HCT116 (cell line): ENCODE measurements around the gene ATP6V1A.

Source experiments
- EZH2 ChIP-seq: fragments of 200-600 bp; sonication (generic); IDR thresholded peaks from 2 replicates; pipeline ENCODE4 v1.6.1; 2017; ENCODE audit warnings: antibody characterized with exemption, mixed run types
- POLR2A ChIP-seq: IDR thresholded peaks from 2 replicates; pipeline ENCODE4 v1.7.0; 2011; ENCODE audit warnings: borderline replicate concordance; ENCODE audit not compliant: insufficient read depth, insufficient read length; ENCODE audit errors: extremely low read depth
- ZFX ChIP-seq: fragments of 450-650 bp; IDR thresholded peaks from 2 replicates; pipeline ENCODE4 v1.6.1; 2017
- TF ChIP-seq, protein P1 (sequence below): IDR thresholded peaks from 2 replicates; pipeline ENCODE4 v1.6.1; 2012; ENCODE audit warnings: low read depth

DNA sequence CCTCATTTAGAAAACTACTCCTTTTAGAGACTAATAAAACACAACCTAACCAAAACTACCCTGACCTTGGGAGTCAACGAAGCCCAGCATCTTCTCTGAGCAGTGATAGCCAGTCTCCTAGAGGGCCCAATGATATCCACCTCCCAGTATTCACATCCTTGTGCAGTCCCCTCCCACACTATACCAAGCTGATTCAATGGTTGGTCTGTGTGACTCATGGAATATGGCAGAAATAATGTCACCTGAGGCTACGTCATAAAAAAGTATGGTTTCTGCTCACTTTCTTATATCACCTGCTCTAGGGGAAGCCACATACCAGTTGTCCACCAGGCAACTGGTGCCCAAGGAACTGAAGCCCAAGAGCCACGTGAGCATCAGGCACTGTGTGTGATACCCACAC lies 29.0 kb upstream of the ATP6V1A start:
- TF ChIP-seq ZFX (no peak), EZH2 (no peak), POLR2A (no peak)
- TF ChIP-seq, protein P1, sequence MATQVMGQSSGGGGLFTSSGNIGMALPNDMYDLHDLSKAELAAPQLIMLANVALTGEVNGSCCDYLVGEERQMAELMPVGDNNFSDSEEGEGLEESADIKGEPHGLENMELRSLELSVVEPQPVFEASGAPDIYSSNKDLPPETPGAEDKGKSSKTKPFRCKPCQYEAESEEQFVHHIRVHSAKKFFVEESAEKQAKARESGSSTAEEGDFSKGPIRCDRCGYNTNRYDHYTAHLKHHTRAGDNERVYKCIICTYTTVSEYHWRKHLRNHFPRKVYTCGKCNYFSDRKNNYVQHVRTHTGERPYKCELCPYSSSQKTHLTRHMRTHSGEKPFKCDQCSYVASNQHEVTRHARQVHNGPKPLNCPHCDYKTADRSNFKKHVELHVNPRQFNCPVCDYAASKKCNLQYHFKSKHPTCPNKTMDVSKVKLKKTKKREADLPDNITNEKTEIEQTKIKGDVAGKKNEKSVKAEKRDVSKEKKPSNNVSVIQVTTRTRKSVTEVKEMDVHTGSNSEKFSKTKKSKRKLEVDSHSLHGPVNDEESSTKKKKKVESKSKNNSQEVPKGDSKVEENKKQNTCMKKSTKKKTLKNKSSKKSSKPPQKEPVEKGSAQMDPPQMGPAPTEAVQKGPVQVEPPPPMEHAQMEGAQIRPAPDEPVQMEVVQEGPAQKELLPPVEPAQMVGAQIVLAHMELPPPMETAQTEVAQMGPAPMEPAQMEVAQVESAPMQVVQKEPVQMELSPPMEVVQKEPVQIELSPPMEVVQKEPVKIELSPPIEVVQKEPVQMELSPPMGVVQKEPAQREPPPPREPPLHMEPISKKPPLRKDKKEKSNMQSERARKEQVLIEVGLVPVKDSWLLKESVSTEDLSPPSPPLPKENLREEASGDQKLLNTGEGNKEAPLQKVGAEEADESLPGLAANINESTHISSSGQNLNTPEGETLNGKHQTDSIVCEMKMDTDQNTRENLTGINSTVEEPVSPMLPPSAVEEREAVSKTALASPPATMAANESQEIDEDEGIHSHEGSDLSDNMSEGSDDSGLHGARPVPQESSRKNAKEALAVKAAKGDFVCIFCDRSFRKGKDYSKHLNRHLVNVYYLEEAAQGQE = no peak
